Measurements from ENCODE around the gene TPCN1.

DNA sequence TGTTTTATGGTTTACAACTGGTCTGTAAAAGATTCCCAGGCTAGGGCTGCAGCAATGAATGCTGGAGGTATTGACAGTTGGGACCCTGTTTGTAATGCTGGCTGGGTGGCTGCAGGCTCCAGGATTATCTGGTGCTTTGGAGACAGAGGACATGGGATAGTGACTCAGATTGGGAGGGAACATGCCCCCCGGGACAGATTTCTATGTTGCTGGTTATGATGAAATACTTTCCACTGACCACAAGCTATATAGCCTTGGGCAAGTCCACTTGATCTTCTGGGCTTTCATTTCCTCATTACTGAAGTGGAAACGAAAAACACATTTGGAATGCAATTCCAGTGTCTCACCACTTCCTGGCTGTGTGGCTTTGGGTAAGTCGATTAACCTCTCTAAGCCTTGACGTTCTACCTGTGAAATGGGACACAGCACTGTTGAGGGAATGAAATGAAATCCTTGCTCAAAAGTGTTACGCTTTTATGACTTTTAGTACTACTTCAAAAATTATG is 6.3 kb upstream of the TPCN1 start:
- TF ChIP-seq, protein P1, sequence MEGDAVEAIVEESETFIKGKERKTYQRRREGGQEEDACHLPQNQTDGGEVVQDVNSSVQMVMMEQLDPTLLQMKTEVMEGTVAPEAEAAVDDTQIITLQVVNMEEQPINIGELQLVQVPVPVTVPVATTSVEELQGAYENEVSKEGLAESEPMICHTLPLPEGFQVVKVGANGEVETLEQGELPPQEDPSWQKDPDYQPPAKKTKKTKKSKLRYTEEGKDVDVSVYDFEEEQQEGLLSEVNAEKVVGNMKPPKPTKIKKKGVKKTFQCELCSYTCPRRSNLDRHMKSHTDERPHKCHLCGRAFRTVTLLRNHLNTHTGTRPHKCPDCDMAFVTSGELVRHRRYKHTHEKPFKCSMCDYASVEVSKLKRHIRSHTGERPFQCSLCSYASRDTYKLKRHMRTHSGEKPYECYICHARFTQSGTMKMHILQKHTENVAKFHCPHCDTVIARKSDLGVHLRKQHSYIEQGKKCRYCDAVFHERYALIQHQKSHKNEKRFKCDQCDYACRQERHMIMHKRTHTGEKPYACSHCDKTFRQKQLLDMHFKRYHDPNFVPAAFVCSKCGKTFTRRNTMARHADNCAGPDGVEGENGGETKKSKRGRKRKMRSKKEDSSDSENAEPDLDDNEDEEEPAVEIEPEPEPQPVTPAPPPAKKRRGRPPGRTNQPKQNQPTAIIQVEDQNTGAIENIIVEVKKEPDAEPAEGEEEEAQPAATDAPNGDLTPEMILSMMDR (conservative IDR thresholded peaks at IDR 0.05 in 1 of 2, IDR thresholded peaks at IDR 0.05 in 1 of 2; ENCODE audit: low read depth in 1 of 2, low read length in 2 of 2): peak in 1 of 2 donors; percentile 3
- TF ChIP-seq EZH2 (IDR thresholded peaks at IDR 0.05; ENCODE audit: low read length, missing control alignments): no peak
